NB4 (cell line): ENCODE measurements around the gene SEMA3F.
A peak's percentile ranks its signal among the peaks of the same experiment; 100 is the strongest.

ENCODE experiments used
- CTCF ChIP-seq: IDR thresholded peaks from one replicate; pipeline ENCODE4 v1.5.1; 2012; ENCODE audit warnings: low read depth, low read length
- MAX ChIP-seq: IDR thresholded peaks from 2 replicates; pipeline ENCODE4 v1.6.1; 2011; ENCODE audit warnings: low read depth, low read length
- MYC ChIP-seq: IDR thresholded peaks from 2 replicates; pipeline ENCODE4 v1.6.1; 2011; ENCODE audit warnings: low read depth, low read length
- POLR2A ChIP-seq: IDR thresholded peaks from 2 replicates; pipeline ENCODE4 v1.6.1; 2011; ENCODE audit warnings: mild to moderate bottlenecking; ENCODE audit not compliant: insufficient read length; ENCODE audit errors: extremely low read depth

- peak; percentile 82 for TF ChIP-seq CTCF
- no peak for TF ChIP-seq POLR2A
- TF ChIP-seq MAX: peak; percentile 57
- TF ChIP-seq MYC: 0 out of 2 replicates have a peak, but pooled peaks have one; percentile 33
Observed at GRCh38 chr3:50194128-50194902, 39.2 kb downstream of the SEMA3F start.
